Ectodermal cell (in vitro differentiated cells): ENCODE data around the gene BATF3.

Experiments used
- H3K27ac ChIP-seq: 2 replicates; pipeline ENCODE4 v1.7.0; 2013; ENCODE audit warnings: mild to moderate bottlenecking, low read depth, low read length; ENCODE audit not compliant: insufficient read depth, poor library complexity, severe bottlenecking
- H3K27me3 ChIP-seq: 2 replicates; pipeline ENCODE4 v1.7.0; 2013; ENCODE audit warnings: mild to moderate bottlenecking, low read length; ENCODE audit not compliant: insufficient read depth, control insufficient read depth, poor library complexity, severe bottlenecking
- H3K36me3 ChIP-seq: one replicate; pipeline ENCODE4 v1.7.0; 2013; ENCODE audit warnings: low read length; ENCODE audit not compliant: control insufficient read depth, insufficient read depth
- H3K4me1 ChIP-seq: one replicate; pipeline ENCODE4 v1.7.0; 2013; ENCODE audit warnings: low read length; ENCODE audit not compliant: control insufficient read depth, insufficient read depth
- H3K4me3 ChIP-seq: 2 replicates; pipeline ENCODE4 v1.7.0; 2013; ENCODE audit warnings: low read depth, low read length, control low read depth; ENCODE audit not compliant: insufficient read depth
- H3K9me3 ChIP-seq: 2 replicates; pipeline ENCODE4 v1.7.0; 2013; ENCODE audit warnings: mild to moderate bottlenecking, low read length, moderate library complexity; ENCODE audit not compliant: control insufficient read depth
- WGBS, 2 experiments: methylation state at CpG; one replicate each; pipeline ENCODE4 v1.1.7; 2013; ENCODE audit warnings: missing lambda C conversion rate in 2 of 2; 5-methylcytosine and 5-hydroxymethylcytosine counted together

BATF3 gene

GRCh38 chr1:212710566-212710965 is 10.9 kb upstream of the BATF3 start:
- H3K27me3 ChIP-seq: no peaks in the 10 kb centered on the region
- peaks cover 6% of the 10 kb centered on the region for H3K4me1 ChIP-seq
- H3K9me3 ChIP-seq: no peaks in the 10 kb centered on the region
- H3K36me3 ChIP-seq: no peaks in the 10 kb centered on the region
- WGBS, 2 experiments: 85 to 88% methylated on average over 6 of the region's 6 CpGs
- no peak overlapping the region for H3K27ac ChIP-seq
- no peak overlapping the region for H3K4me3 ChIP-seq

GRCh38 chr1:212703991-212704564 is 4.4 kb upstream of the BATF3 start:
- no peaks in the 10 kb centered on the region for H3K9me3 ChIP-seq
- H3K27me3 ChIP-seq: peaks cover 46% of the 10 kb centered on the region
- no peak overlapping the region for H3K4me3 ChIP-seq
- WGBS, 2 experiments: 85 to 87% methylated on average over 9 of the region's 9 CpGs
- H3K27ac ChIP-seq: no peak overlapping the region
- no peaks in the 10 kb centered on the region for H3K36me3 ChIP-seq
- H3K4me1 ChIP-seq: no peaks in the 10 kb centered on the region

- no peaks in the 10 kb centered on the region for H3K4me1 ChIP-seq
- H3K9me3 ChIP-seq: no peaks in the 10 kb centered on the region
- no peak overlapping the region for H3K4me3 ChIP-seq
- H3K36me3 ChIP-seq: no peaks in the 10 kb centered on the region
- no peak overlapping the region for H3K27ac ChIP-seq
- peaks cover 60% of the 10 kb centered on the region for H3K27me3 ChIP-seq
- 75 to 78% methylated on average over 1 of the region's 1 CpG for WGBS, 2 experiments
Measured at GRCh38 chr1:212702672-212703071, 3.0 kb upstream of the BATF3 start.

GRCh38 chr1:212701910-212702309 is 2.3 kb upstream of the BATF3 start:
- Histone ChIP-seq H3K4me1 (no peaks in the 10 kb centered on the region), H3K27me3 (peaks cover 68% of the 10 kb centered on the region), H3K9me3 (no peaks in the 10 kb centered on the region), H3K4me3 (no peak overlapping the region), H3K27ac (no peak overlapping the region), H3K36me3 (no peaks in the 10 kb centered on the region)
- 61 to 64% methylated on average over 1 of the region's 1 CpG for WGBS, 2 experiments

GRCh38 chr1:212700892-212701819 is 1.5 kb upstream of the BATF3 start:
- 11 to 14% methylated on average over 27 of the region's 27 CpGs for WGBS, 2 experiments
- Histone ChIP-seq H3K4me1 (no peaks in the 10 kb centered on the region), H3K4me3 (no peak overlapping the region), H3K27me3 (peaks cover 76% of the 10 kb centered on the region), H3K36me3 (no peaks in the 10 kb centered on the region), H3K27ac (no peak overlapping the region), H3K9me3 (no peaks in the 10 kb centered on the region)

GRCh38 chr1:212700223-212700891 is 717 bp upstream of the BATF3 start:
- 2% methylated on average over 56 of the region's 56 CpGs for WGBS, 2 experiments
- no peaks in the 10 kb centered on the region for H3K36me3 ChIP-seq
- peaks cover 78% of the 10 kb centered on the region for H3K27me3 ChIP-seq
- no peak overlapping the region for H3K27ac ChIP-seq
- H3K4me3 ChIP-seq: peak overlapping the region; percentile 31
- H3K9me3 ChIP-seq: no peaks in the 10 kb centered on the region
- H3K4me1 ChIP-seq: no peaks in the 10 kb centered on the region

GRCh38 chr1:212699104-212699624 is 476 bp downstream of the BATF3 start:
- WGBS, 2 experiments: 1% methylated on average over 42 of the region's 42 CpGs
- Histone ChIP-seq H3K36me3 (no peaks in the 10 kb centered on the region), H3K27me3 (peaks cover 78% of the 10 kb centered on the region), H3K4me1 (no peaks in the 10 kb centered on the region), H3K9me3 (no peaks in the 10 kb centered on the region), H3K27ac (no peak overlapping the region), H3K4me3 (no peak overlapping the region)

- H3K9me3 ChIP-seq: no peaks in the 10 kb centered on the region
- no peaks in the 10 kb centered on the region for H3K4me1 ChIP-seq
- H3K36me3 ChIP-seq: no peaks in the 10 kb centered on the region
- WGBS, 2 experiments: 40 to 45% methylated on average over 11 to 12 of the region's 12 CpGs
- H3K4me3 ChIP-seq: no peak overlapping the region
- peaks cover 77% of the 10 kb centered on the region for H3K27me3 ChIP-seq
- H3K27ac ChIP-seq: no peak overlapping the region
Measured at GRCh38 chr1:212698467-212699103, 1.1 kb downstream of the BATF3 start.

GRCh38 chr1:212696721-212697331 is 2.8 kb downstream of the BATF3 start:
- H3K4me3 ChIP-seq: no peak overlapping the region
- no peaks in the 10 kb centered on the region for H3K9me3 ChIP-seq
- no peak overlapping the region for H3K27ac ChIP-seq
- no peaks in the 10 kb centered on the region for H3K4me1 ChIP-seq
- peaks cover 59% of the 10 kb centered on the region for H3K27me3 ChIP-seq
- H3K36me3 ChIP-seq: no peaks in the 10 kb centered on the region
- 87 to 89% methylated on average over 13 of the region's 13 CpGs for WGBS, 2 experiments
